Left ventricle myocardium inferior (tissue), 1 donor: ENCODE measurements around the gene SLC22A16. TPM values are rescaled to one million over a fixed set of nuclear protein-coding genes. Genes with fewer than 3 reads are reported as not detected.

Source experiments
- DNase-seq: peaks from one replicate; pipeline ENCODE4 v3.0.0-alpha.2; 2020
- H3K27ac ChIP-seq: fragments of 200-600 bp; replicated peaks from 2 replicates; pipeline ENCODE4 v1.8.0; 2021
- H3K27me3 ChIP-seq: fragments of 200-600 bp; 2 replicates; pipeline ENCODE4 v1.8.0; 2021; ENCODE audit warnings: low read depth
- H3K36me3 ChIP-seq: fragments of 200-600 bp; 2 replicates; pipeline ENCODE4 v1.8.0; 2021
- H3K4me1 ChIP-seq: fragments of 200-600 bp; 2 replicates; pipeline ENCODE4 v1.8.0; 2021
- H3K4me3 ChIP-seq: fragments of 200-600 bp; 2 replicates; pipeline ENCODE4 v1.8.0; 2021; ENCODE audit warnings: mild to moderate bottlenecking, moderate library complexity
- H3K9me3 ChIP-seq: fragments of 200-600 bp; replicated peaks from 2 replicates; pipeline ENCODE4 v1.8.0; 2021
- intact Hi-C: fragments of 100-400 bp; cut with micrococcal nuclease; formaldehyde crosslinking; loops from one replicate; pipeline ENCODE4 v1.11.0; 2022
- total RNA-seq: library from RNA; stranded (reverse); fragmentation: NEBNext Ultra II Directional; extraction: Animal tissue kit (Norgen Biotek cat#: 25700); gene quantifications from one replicate; pipeline ENCODE4 v1.2.1, GENCODE V29; 2021
- TF ChIP-seq, protein P1 (sequence below): fragments of 200-600 bp; IDR thresholded peaks from 2 replicates; pipeline ENCODE4 v1.8.0; 2021; ENCODE audit warnings: antibody characterized with exemption, mild to moderate bottlenecking, borderline replicate concordance
- donor health status: DM: no; HTN: yes; CAD: no; lungs with severe emphysema.

Gene SLC22A16
- total RNA-seq, 1 donor from 2014 or later: not detected

DNA sequence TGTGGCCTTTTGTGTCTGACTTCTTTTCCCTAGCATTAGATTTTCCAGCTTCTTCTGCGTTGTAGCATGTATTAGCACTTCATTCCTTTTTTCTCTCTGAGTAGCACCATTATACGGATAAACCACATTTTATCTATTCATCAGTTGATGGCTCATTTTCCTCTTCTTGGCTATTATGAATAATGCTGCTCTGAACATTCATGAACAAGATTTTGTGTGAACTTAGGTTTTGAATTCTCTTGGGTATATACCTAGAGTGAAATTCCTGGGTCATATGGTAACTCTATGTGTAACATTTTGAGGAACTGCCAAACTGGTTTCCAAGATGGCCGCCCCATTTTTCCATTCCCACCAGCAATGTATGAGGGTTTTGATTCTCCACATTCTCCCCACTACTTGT is 28.7 kb downstream of the SLC22A16 start:
- Histone ChIP-seq H3K9me3 (no peaks in the 10 kb centered on the region), H3K4me3 (no peak overlapping the region), H3K4me1 (no peaks in the 10 kb centered on the region), H3K27ac (no peak overlapping the region), H3K27me3 (no peaks in the 10 kb centered on the region), H3K36me3 (no peaks in the 10 kb centered on the region)
- no peak for DNase-seq
- intact Hi-C loops: no loop called here
- TF ChIP-seq, protein P1, sequence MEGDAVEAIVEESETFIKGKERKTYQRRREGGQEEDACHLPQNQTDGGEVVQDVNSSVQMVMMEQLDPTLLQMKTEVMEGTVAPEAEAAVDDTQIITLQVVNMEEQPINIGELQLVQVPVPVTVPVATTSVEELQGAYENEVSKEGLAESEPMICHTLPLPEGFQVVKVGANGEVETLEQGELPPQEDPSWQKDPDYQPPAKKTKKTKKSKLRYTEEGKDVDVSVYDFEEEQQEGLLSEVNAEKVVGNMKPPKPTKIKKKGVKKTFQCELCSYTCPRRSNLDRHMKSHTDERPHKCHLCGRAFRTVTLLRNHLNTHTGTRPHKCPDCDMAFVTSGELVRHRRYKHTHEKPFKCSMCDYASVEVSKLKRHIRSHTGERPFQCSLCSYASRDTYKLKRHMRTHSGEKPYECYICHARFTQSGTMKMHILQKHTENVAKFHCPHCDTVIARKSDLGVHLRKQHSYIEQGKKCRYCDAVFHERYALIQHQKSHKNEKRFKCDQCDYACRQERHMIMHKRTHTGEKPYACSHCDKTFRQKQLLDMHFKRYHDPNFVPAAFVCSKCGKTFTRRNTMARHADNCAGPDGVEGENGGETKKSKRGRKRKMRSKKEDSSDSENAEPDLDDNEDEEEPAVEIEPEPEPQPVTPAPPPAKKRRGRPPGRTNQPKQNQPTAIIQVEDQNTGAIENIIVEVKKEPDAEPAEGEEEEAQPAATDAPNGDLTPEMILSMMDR: no peak

DNA sequence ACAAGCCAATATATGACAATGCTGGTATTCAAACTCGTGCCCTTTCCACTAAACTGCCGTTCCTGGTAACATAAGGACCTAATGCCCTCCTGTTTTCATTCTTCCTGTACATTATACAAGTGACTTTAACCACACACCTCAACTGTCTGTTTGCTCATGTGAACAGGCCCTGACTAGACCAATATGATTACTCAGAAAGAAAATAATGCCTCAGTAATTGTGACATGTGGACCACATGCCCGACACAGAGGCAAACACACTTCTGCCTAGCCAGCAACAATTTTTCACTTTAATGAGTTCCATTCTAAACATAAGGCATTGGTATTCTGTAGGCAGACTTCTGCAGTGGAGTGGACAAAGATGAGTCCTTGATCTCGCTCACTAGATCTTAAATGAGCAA is 30.0 kb downstream of the SLC22A16 start:
- Histone ChIP-seq H3K27ac (no peak overlapping the region), H3K4me3 (no peak overlapping the region), H3K4me1 (no peaks in the 10 kb centered on the region), H3K27me3 (no peaks in the 10 kb centered on the region), H3K9me3 (no peaks in the 10 kb centered on the region), H3K36me3 (no peaks in the 10 kb centered on the region)
- DNase-seq: no peak
- TF ChIP-seq, protein P1: no peak
- intact Hi-C loops: no loop called here

DNA sequence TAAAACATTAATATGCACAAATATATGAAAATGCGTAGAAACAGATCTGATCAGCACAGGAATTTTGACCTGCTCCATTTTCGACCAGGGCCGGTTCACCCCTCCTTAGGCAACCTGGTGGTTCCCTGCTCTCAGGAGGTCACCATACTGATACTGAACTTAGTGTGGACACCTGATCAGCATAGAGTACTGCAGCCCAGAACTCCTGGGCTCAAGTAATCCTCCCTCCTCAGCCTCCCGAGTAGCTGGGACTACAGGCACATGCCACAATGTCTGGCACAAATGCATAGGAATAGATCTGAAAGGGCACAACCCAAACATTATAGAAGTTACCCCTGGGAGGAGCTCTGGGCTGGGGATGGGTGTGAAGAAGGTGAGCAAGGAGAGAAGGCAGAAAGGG is 36.4 kb downstream of the SLC22A16 start:
- Histone ChIP-seq H3K36me3 (no peaks in the 10 kb centered on the region), H3K27me3 (peaks cover 5% of the 10 kb centered on the region)
- intact Hi-C loops: no loop called here

DNA sequence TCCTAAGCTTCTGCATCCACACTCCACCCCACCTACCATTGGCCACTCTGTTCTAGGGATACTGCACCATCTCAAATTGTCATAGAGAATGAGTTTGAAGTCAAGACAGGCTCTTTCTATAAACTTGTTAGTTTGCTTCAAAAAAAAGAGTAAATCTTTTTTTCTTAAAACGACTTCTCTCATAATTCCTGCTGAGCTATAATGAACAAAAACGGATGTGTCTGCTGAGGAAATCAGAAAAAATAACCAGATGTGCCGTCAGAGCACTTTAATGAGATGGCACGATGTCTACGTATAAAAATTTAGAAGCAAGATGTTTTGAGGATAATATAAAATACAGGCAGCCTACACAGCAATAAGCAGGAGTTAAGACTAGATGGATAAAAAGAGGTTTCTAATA is 37.1 kb downstream of the SLC22A16 start:
- Histone ChIP-seq H3K4me1 (no peaks in the 10 kb centered on the region), H3K36me3 (no peaks in the 10 kb centered on the region), H3K4me3 (no peak overlapping the region), H3K27ac (no peak overlapping the region), H3K27me3 (peaks cover 5% of the 10 kb centered on the region), H3K9me3 (peaks cover 7% of the 10 kb centered on the region)
- TF ChIP-seq, protein P1: no peak
- intact Hi-C loops: no loop called here
- DNase-seq: no peak

More for the DNA sequence above, 36.4 kb downstream of the SLC22A16 start:
- Histone ChIP-seq H3K9me3 (peaks cover 5% of the 10 kb centered on the region), H3K27ac (no peak overlapping the region), H3K4me1 (no peaks in the 10 kb centered on the region), H3K4me3 (no peak overlapping the region)
- no peak for DNase-seq
- TF ChIP-seq, protein P1: no peak

DNA sequence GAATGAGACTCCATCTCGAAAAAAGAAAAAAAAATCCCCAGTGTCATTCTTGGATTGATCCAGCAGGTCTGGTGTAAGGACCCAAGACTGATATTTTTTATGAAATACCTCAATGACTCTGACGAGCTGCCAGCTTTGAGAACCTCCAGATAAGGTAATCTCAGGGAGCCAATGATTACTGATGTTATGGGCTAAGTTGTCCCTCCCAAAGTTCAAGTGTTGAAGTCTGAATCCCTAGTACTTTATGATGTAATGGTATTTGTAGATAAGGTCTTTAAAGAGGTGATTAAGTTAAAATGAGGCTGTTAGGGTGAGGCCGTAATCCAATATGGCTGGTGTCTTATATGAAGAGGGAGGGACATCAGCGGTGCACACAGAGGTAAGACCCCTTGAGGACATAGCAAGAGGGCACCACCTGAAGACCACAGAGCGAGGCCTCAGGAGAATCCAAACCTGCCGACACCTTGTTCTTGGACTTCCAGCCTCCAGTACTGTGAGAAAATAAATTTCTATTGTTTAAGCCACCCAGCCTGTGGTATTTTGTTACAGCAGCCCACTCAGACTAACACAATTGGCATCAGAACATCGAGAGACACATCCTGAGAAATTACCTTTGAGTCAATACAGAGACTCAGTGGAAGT is 41.3 kb downstream of the SLC22A16 start:
- H3K27me3 ChIP-seq: peaks cover 9% of the 10 kb centered on the region
- no peak overlapping the region for H3K4me3 ChIP-seq
- no peak overlapping the region for H3K27ac ChIP-seq
- DNase-seq: no peak
- H3K9me3 ChIP-seq: peaks cover 7% of the 10 kb centered on the region
- H3K36me3 ChIP-seq: no peaks in the 10 kb centered on the region
- intact Hi-C loops: no loop called here
- TF ChIP-seq, protein P1: no peak
- H3K4me1 ChIP-seq: no peaks in the 10 kb centered on the region
